GM06990 (cell line): Measurements from ENCODE around the gene MRPL2.

Experiments
- DNase-seq: peaks from one replicate; pipeline ENCODE4 v3.0.0-alpha.2; 2011; ENCODE audit not compliant: insufficient read length; ENCODE audit errors: extremely low read depth
- H3K27me3 ChIP-seq: replicated peaks from 2 replicates; pipeline ENCODE4 v1.6.0; 2011; ENCODE audit warnings: low read length; ENCODE audit not compliant: control insufficient read depth, insufficient read depth
- H3K36me3 ChIP-seq: 2 replicates; pipeline ENCODE4 v1.5.1; 2011; ENCODE audit warnings: low read length; ENCODE audit not compliant: control insufficient read depth, insufficient read depth
- H3K4me3 ChIP-seq: replicated peaks from 2 replicates; pipeline ENCODE4 v1.5.1; 2011; ENCODE audit warnings: low read depth, mild to moderate bottlenecking, control low read depth, low read length
- TF ChIP-seq, protein P1 (sequence below): IDR thresholded peaks from 2 replicates; pipeline ENCODE4 v1.5.1; 2011; ENCODE audit warnings: low read length, control low read depth, mild to moderate bottlenecking, inconsistent platforms; ENCODE audit not compliant: insufficient read depth, poor library complexity, severe bottlenecking

MRPL2 gene

DNA sequence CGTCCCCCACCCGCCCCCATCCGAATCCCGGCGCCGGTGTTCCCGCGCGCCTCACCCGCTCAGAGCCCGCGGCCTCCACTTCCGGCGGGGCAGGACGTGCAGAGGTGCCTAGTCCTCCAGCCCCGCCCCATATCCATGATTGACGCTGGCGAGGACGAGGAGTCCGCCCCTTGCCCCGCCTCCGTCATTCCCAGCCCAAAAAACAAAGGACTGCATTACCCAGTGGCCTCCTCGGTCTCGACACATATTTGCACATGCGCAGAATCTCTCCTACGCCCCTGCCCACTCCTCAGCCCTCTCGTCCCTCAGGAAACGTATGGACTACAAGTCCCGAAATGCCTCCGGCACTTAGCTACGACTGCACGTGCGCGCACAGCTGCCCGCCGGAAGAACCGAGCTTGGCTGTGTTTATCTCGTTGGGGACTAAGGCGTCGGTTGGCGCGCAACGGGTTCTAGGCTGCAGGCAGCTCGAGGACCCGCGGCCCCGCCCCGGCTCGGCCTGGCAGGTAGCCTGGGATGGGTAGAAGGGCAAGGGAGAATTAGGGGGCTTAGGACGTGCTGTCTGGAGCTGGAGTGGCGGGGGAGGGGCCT, 45.3 kb downstream of the MRPL2 start, which contains the start of the genes KLHDC3 and MEA1:
TSS of gene KLHDC3 (plus strand) at position 407 of the 591 bp plus-strand sequence. CDS start 2,944 bp downstream, outside the sequence.
TSS of gene MEA1 (minus strand) at position 104 of the 591 bp plus-strand sequence. CDS start 133 bp downstream, outside the sequence.
- Histone ChIP-seq H3K4me3 (peak within 1 kb of the TSS; percentile 67), H3K27me3 (no peaks in the 10 kb centered on the region), H3K36me3 (peaks cover 26% of the 10 kb centered on the region)
- TF ChIP-seq, protein P1, sequence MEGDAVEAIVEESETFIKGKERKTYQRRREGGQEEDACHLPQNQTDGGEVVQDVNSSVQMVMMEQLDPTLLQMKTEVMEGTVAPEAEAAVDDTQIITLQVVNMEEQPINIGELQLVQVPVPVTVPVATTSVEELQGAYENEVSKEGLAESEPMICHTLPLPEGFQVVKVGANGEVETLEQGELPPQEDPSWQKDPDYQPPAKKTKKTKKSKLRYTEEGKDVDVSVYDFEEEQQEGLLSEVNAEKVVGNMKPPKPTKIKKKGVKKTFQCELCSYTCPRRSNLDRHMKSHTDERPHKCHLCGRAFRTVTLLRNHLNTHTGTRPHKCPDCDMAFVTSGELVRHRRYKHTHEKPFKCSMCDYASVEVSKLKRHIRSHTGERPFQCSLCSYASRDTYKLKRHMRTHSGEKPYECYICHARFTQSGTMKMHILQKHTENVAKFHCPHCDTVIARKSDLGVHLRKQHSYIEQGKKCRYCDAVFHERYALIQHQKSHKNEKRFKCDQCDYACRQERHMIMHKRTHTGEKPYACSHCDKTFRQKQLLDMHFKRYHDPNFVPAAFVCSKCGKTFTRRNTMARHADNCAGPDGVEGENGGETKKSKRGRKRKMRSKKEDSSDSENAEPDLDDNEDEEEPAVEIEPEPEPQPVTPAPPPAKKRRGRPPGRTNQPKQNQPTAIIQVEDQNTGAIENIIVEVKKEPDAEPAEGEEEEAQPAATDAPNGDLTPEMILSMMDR: no peak
- peak; percentile 98 for DNase-seq

DNA sequence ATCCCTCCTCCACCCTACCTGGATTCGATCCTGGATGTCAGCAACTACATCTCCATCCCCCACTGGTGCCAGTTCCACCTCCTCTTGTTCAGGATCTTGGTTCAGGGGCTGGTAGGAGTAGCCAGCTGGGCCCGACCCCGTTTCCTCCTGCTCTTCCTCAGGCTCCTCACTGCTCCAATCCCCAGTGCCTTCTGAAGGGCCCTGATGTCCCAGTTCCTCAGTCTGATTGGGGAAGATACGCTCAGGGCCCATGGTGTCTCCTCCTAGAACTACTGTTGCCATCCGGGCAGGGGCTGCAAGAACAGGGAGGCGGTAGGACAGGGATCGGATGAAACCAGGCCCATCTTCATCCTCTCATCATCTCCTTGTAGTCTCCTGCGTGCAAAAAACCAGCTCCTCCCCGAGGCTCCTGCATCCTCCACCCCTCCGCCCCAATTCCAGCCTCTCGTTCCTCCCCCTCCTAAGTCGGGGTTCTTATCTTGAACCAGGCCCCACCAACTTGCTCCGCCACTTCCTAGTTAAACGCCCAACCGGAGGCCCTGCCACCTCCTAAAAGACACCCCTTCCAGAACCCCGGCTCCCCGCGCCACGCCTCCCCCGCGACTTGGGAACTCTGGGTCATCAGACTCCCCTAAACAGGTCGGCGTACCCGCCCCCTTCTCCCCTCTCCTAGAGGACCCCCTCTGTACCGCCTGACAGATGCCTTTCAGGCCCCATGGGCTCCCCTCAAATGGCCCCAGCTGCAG, 46.0 kb downstream of the MRPL2 start:
- TF ChIP-seq, protein P1: no peak
- H3K27me3 ChIP-seq: no peaks in the 10 kb centered on the region
- no peak for DNase-seq
- H3K4me3 ChIP-seq: peak overlapping the region; percentile 67
- H3K36me3 ChIP-seq: peaks cover 24% of the 10 kb centered on the region

DNA sequence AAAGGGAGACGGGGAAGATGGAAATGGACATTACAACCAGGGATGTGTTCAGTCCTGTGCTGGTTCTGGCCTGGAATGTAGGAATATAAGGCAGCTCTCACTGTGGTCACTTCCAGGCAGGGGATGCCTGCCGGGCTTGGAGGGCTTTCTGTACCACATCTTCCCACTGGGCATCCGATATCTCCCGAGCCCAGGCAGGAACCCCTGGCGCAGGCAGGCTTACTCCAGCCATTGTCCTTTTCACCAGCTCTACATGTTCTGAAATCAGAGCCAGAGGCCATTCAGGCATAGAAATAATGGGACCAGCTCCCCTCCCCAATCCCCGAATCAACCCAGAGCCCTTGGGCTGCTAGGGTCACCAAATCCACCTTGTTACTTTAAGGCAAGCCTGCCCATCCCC, 46.9 kb downstream of the MRPL2 start:
- H3K4me3 ChIP-seq: peak overlapping the region; percentile 67
- H3K27me3 ChIP-seq: no peaks in the 10 kb centered on the region
- no peak for DNase-seq
- TF ChIP-seq, protein P1: no peak
- peaks cover 26% of the 10 kb centered on the region for H3K36me3 ChIP-seq

DNA sequence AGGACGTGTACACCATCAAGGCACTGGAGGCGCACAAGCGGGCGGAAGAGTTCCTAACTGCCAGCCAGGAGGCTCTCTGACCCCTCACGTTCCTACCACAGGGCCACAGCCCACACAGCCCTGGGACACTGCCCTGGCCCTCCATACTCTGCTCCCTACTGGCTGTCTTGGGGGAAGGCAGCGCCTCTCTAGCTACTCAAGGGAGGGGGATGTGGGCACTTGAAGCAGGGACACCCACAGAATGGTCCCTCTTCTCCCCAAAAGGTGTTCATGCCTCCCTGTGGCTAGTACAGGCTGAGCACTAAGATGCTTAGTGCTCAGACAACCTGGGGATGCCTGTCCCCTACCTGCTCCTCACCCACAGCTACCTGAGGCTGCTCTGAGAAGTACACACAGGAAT, 48.0 kb downstream of the MRPL2 start:
- Histone ChIP-seq H3K27me3 (no peaks in the 10 kb centered on the region), H3K36me3 (peaks cover 30% of the 10 kb centered on the region), H3K4me3 (no peak overlapping the region)
- no peak for DNase-seq
- TF ChIP-seq, protein P1: no peak

- TF ChIP-seq, protein P1: peak; percentile 62
- Histone ChIP-seq H3K4me3 (no peak overlapping the region), H3K27me3 (no peaks in the 10 kb centered on the region), H3K36me3 (peaks cover 30% of the 10 kb centered on the region)
- DNase-seq: no peak
Observed at GRCh38 chr6:43009124-43009523, 50.1 kb downstream of the MRPL2 start.
